ENCODE results near the gene UBE2C.
"Not testable (repeated sequence)": the region's sequence is repeated elsewhere in the genome, so short reads cannot be mapped to it uniquely, and the experiment has no call there.

UBE2C gene

GRCh38 chr20:45829673-45830106 lies 17.2 kb downstream of the UBE2C start:
- DNase-seq = not testable (repeated sequence)

- DNase-seq = no peak
These were observed 20.2 kb downstream of the UBE2C start for GRCh38 chr20:45832619-45833018.

GRCh38 chr20:45833030-45833882 lies 20.8 kb downstream of the UBE2C start, which contains the start of gene SNX21:
TSS of gene SNX21 (plus strand) at chr20:45833799. CDS start at chr20:45833920, 121 bp downstream.
- DNase-seq = peak; percentile 96

GRCh38 chr20:45833883-45834796 lies 21.7 kb downstream of the UBE2C start:
- peak; percentile 97 for DNase-seq

- no peak for DNase-seq
These were observed 22.3 kb downstream of the UBE2C start for GRCh38 chr20:45834797-45835161.

GRCh38 chr20:45835329-45835765 lies 22.9 kb downstream of the UBE2C start:
- DNase-seq = no peak

GRCh38 chr20:45835825-45836224 lies 23.4 kb downstream of the UBE2C start:
- DNase-seq = no peak

- no peak for DNase-seq
These were observed 24.4 kb downstream of the UBE2C start for GRCh38 chr20:45836841-45837240.

GRCh38 chr20:45840700-45841198 lies 28.3 kb downstream of the UBE2C start:
- DNase-seq = no peak

- DNase-seq = no peak
These were observed 29.1 kb downstream of the UBE2C start for GRCh38 chr20:45841407-45842129.

GRCh38 chr20:45842169-45842812 lies 29.8 kb downstream of the UBE2C start:
- DNase-seq = no peak

GRCh38 chr20:45843506-45843905 lies 31.1 kb downstream of the UBE2C start:
- DNase-seq = no peak

- DNase-seq = no peak
These were observed 33.0 kb downstream of the UBE2C start for GRCh38 chr20:45845452-45845851.

- no peak for DNase-seq
These were observed 36.0 kb downstream of the UBE2C start for GRCh38 chr20:45848421-45848820.

GRCh38 chr20:45848969-45849582 lies 36.6 kb downstream of the UBE2C start:
- no peak for DNase-seq

- DNase-seq = no peak
These were observed 37.8 kb downstream of the UBE2C start for GRCh38 chr20:45850238-45850637.

GRCh38 chr20:45850926-45851325 lies 38.5 kb downstream of the UBE2C start:
- no peak for DNase-seq

GRCh38 chr20:45851501-45851900 lies 39.1 kb downstream of the UBE2C start:
- no peak for DNase-seq

GRCh38 chr20:45852326-45852725 lies 39.9 kb downstream of the UBE2C start:
- DNase-seq = no peak

- DNase-seq = no peak
These were observed 41.0 kb downstream of the UBE2C start for GRCh38 chr20:45853484-45853883.

All from right kidney (tissue), 1 donor.